ENCODE measurements around the gene NDN.

GRCh38 chr15:23647001-23647295, 40.2 kb downstream of the NDN start:
- TF ChIP-seq CTCF (IDR thresholded peaks at IDR 0.05) (no peak), POLR2A (IDR thresholded peaks at IDR 0.05) (no peak), POLR2AphosphoS5 (IDR thresholded peaks at IDR 0.05) (no peak)

Measured in breast epithelium (tissue), 3 donors.